Activated naive CD8-positive, alpha-beta T cell treated with anti-CD3 and anti-CD28 coated beads for 36 hours (primary cell): ENCODE data around the gene NEUROD1. TPM values are rescaled to one million over a fixed set of nuclear protein-coding genes. Genes with fewer than 3 reads are reported as not detected.

Source experiments
- DNase-seq: peaks from one replicate; pipeline ENCODE4 v3.0.0; 2021
- H3K27ac Mint-ChIP-seq: one replicate; pipeline ENCODE4 v1.8.0; 2022; ENCODE audit warnings: mild to moderate bottlenecking, moderate library complexity, mixed read lengths
- H3K27me3 Mint-ChIP-seq: one replicate; pipeline ENCODE4 v1.8.0; 2022; ENCODE audit warnings: mild to moderate bottlenecking, mixed read lengths
- H3K36me3 Mint-ChIP-seq: one replicate; pipeline ENCODE4 v1.8.0; 2021; ENCODE audit warnings: mild to moderate bottlenecking, mixed read lengths
- H3K4me1 Mint-ChIP-seq: one replicate; pipeline ENCODE4 v1.8.0; 2021; ENCODE audit warnings: mixed read lengths
- H3K4me3 Mint-ChIP-seq: one replicate; pipeline ENCODE4 v1.8.0; 2022; ENCODE audit warnings: mild to moderate bottlenecking, moderate library complexity, mixed read lengths
- H3K9me3 Mint-ChIP-seq: one replicate; pipeline ENCODE4 v1.8.0; 2022; ENCODE audit warnings: mixed read lengths
- total RNA-seq, 2 experiments: library from RNA; stranded (reverse); gene quantifications; one replicate each; pipeline ENCODE4 v1.2.3, GENCODE V29; 2021

Gene NEUROD1
- total RNA-seq, 2 experiments from 2014 or later, result 0.08 TPM; not detected in 1

GRCh38 chr2:181667234-181667633, 13.1 kb downstream of the NEUROD1 start:
- Mint-ChIP-seq H3K27ac (no peak overlapping the region), H3K4me1 (peaks cover under 1% of the 10 kb centered on the region), H3K36me3 (peaks cover 4% of the 10 kb centered on the region), H3K9me3 (peaks cover 10% of the 10 kb centered on the region), H3K27me3 (peaks cover 22% of the 10 kb centered on the region), H3K4me3 (no peak overlapping the region)
- DNase-seq, result no peak

- H3K9me3 Mint-ChIP-seq, result peaks cover 10% of the 10 kb centered on the region
- peaks cover under 1% of the 10 kb centered on the region for H3K4me1 Mint-ChIP-seq
- peaks cover 31% of the 10 kb centered on the region for H3K27me3 Mint-ChIP-seq
- no peak for DNase-seq
- peaks cover 4% of the 10 kb centered on the region for H3K36me3 Mint-ChIP-seq
- no peak overlapping the region for H3K27ac Mint-ChIP-seq
- no peak overlapping the region for H3K4me3 Mint-ChIP-seq
These were observed 18.0 kb downstream of the NEUROD1 start for GRCh38 chr2:181662287-181662686.

- H3K4me1 Mint-ChIP-seq, result peaks cover 8% of the 10 kb centered on the region
- peaks cover 40% of the 10 kb centered on the region for H3K27me3 Mint-ChIP-seq
- H3K27ac Mint-ChIP-seq, result no peak overlapping the region
- no peaks in the 10 kb centered on the region for H3K9me3 Mint-ChIP-seq
- H3K36me3 Mint-ChIP-seq, result no peaks in the 10 kb centered on the region
- DNase-seq, result no peak
- H3K4me3 Mint-ChIP-seq, result no peak overlapping the region
These were observed 20.1 kb downstream of the NEUROD1 start for GRCh38 chr2:181660181-181660580.

- no peak overlapping the region for H3K27ac Mint-ChIP-seq
- no peaks in the 10 kb centered on the region for H3K9me3 Mint-ChIP-seq
- peaks cover 53% of the 10 kb centered on the region for H3K27me3 Mint-ChIP-seq
- no peak overlapping the region for H3K4me3 Mint-ChIP-seq
- peaks cover 8% of the 10 kb centered on the region for H3K4me1 Mint-ChIP-seq
- DNase-seq, result no peak
- H3K36me3 Mint-ChIP-seq, result no peaks in the 10 kb centered on the region
These were observed 21.9 kb downstream of the NEUROD1 start for GRCh38 chr2:181658444-181658843.

GRCh38 chr2:181657379-181657778, 22.9 kb downstream of the NEUROD1 start:
- no peaks in the 10 kb centered on the region for H3K9me3 Mint-ChIP-seq
- no peaks in the 10 kb centered on the region for H3K36me3 Mint-ChIP-seq
- no peak overlapping the region for H3K27ac Mint-ChIP-seq
- peak overlapping the region; percentile 59 for H3K4me3 Mint-ChIP-seq
- H3K4me1 Mint-ChIP-seq, result peaks cover 8% of the 10 kb centered on the region
- H3K27me3 Mint-ChIP-seq, result peaks cover 61% of the 10 kb centered on the region
- no peak for DNase-seq

- DNase-seq, result peak; percentile 42
- no peaks in the 10 kb centered on the region for H3K9me3 Mint-ChIP-seq
- peaks cover 8% of the 10 kb centered on the region for H3K4me1 Mint-ChIP-seq
- peak within 1 kb of the TSS; percentile 50 for H3K27ac Mint-ChIP-seq
- H3K36me3 Mint-ChIP-seq, result no peaks in the 10 kb centered on the region
- peak within 1 kb of the TSS; percentile 82 for H3K4me3 Mint-ChIP-seq
- H3K27me3 Mint-ChIP-seq, result peaks cover 66% of the 10 kb centered on the region
These were observed 23.6 kb downstream of the NEUROD1 start, which contains the start of gene CERKL for GRCh38 chr2:181656450-181657291. CERKL (minus strand) TSS chr2:181657105; CDS start chr2:181657006, 99 bp downstream.

GRCh38 chr2:181655519-181655918, 24.8 kb downstream of the NEUROD1 start:
- no peak for DNase-seq
- Mint-ChIP-seq H3K27ac (no peak overlapping the region), H3K4me3 (no peak overlapping the region), H3K4me1 (peaks cover 8% of the 10 kb centered on the region), H3K36me3 (no peaks in the 10 kb centered on the region), H3K27me3 (peaks cover 72% of the 10 kb centered on the region), H3K9me3 (no peaks in the 10 kb centered on the region)

- H3K36me3 Mint-ChIP-seq, result no peaks in the 10 kb centered on the region
- no peak overlapping the region for H3K27ac Mint-ChIP-seq
- H3K4me3 Mint-ChIP-seq, result no peak overlapping the region
- DNase-seq, result no peak
- peaks cover 48% of the 10 kb centered on the region for H3K27me3 Mint-ChIP-seq
- H3K4me1 Mint-ChIP-seq, result no peaks in the 10 kb centered on the region
- H3K9me3 Mint-ChIP-seq, result no peaks in the 10 kb centered on the region
These were observed 30.8 kb downstream of the NEUROD1 start for GRCh38 chr2:181649436-181649979.

GRCh38 chr2:181648478-181649155, 31.7 kb downstream of the NEUROD1 start:
- peaks cover 43% of the 10 kb centered on the region for H3K27me3 Mint-ChIP-seq

GRCh38 chr2:181646415-181646987, 33.8 kb downstream of the NEUROD1 start:
- H3K9me3 Mint-ChIP-seq, result no peaks in the 10 kb centered on the region
- DNase-seq, result no peak

More at GRCh38 chr2:181648478-181649155, 31.7 kb downstream of the NEUROD1 start:
- Mint-ChIP-seq H3K4me3 (no peak overlapping the region), H3K4me1 (no peaks in the 10 kb centered on the region), H3K9me3 (no peaks in the 10 kb centered on the region), H3K36me3 (no peaks in the 10 kb centered on the region), H3K27ac (no peak overlapping the region)
- DNase-seq, result no peak

GRCh38 chr2:181643151-181643550, 37.2 kb downstream of the NEUROD1 start:
- H3K27me3 Mint-ChIP-seq, result peaks cover 11% of the 10 kb centered on the region

More at GRCh38 chr2:181646415-181646987, 33.8 kb downstream of the NEUROD1 start:
- Mint-ChIP-seq H3K27ac (no peak overlapping the region), H3K27me3 (peaks cover 28% of the 10 kb centered on the region), H3K36me3 (no peaks in the 10 kb centered on the region), H3K4me3 (no peak overlapping the region), H3K4me1 (no peaks in the 10 kb centered on the region)

GRCh38 chr2:181642086-181642485, 38.2 kb downstream of the NEUROD1 start:
- Mint-ChIP-seq H3K27ac (no peak overlapping the region), H3K36me3 (no peaks in the 10 kb centered on the region), H3K27me3 (peaks cover 8% of the 10 kb centered on the region), H3K4me1 (no peaks in the 10 kb centered on the region), H3K9me3 (no peaks in the 10 kb centered on the region), H3K4me3 (no peak overlapping the region)
- DNase-seq, result no peak

More at GRCh38 chr2:181643151-181643550, 37.2 kb downstream of the NEUROD1 start:
- no peaks in the 10 kb centered on the region for H3K9me3 Mint-ChIP-seq
- no peak overlapping the region for H3K27ac Mint-ChIP-seq
- H3K4me1 Mint-ChIP-seq, result no peaks in the 10 kb centered on the region
- DNase-seq, result no peak
- no peaks in the 10 kb centered on the region for H3K36me3 Mint-ChIP-seq
- no peak overlapping the region for H3K4me3 Mint-ChIP-seq

- H3K4me3 Mint-ChIP-seq, result no peak overlapping the region
- H3K4me1 Mint-ChIP-seq, result no peaks in the 10 kb centered on the region
These were observed 40.6 kb downstream of the NEUROD1 start for GRCh38 chr2:181639686-181640085.

GRCh38 chr2:181632733-181633401, 47.5 kb downstream of the NEUROD1 start:
- DNase-seq, result no peak
- no peaks in the 10 kb centered on the region for H3K9me3 Mint-ChIP-seq
- no peaks in the 10 kb centered on the region for H3K36me3 Mint-ChIP-seq
- H3K27me3 Mint-ChIP-seq, result no peaks in the 10 kb centered on the region
- no peak overlapping the region for H3K27ac Mint-ChIP-seq
- H3K4me3 Mint-ChIP-seq, result no peak overlapping the region
- H3K4me1 Mint-ChIP-seq, result no peaks in the 10 kb centered on the region

More at GRCh38 chr2:181639686-181640085, 40.6 kb downstream of the NEUROD1 start:
- no peaks in the 10 kb centered on the region for H3K27me3 Mint-ChIP-seq
- no peak for DNase-seq
- H3K9me3 Mint-ChIP-seq, result no peaks in the 10 kb centered on the region
- no peaks in the 10 kb centered on the region for H3K36me3 Mint-ChIP-seq
- H3K27ac Mint-ChIP-seq, result no peak overlapping the region
